Stimulated activated CD4-positive, alpha-beta T cell treated with anti-CD3 and anti-CD28 coated beads, Interleukin-12 subunit alpha, Interleukin-12 subunit beta, amount 100 ng/mL, for 48 hours (primary cell): ENCODE data around the gene RRN3.
"Not testable (repeated sequence)": the region's sequence is repeated elsewhere in the genome, so short reads cannot be mapped to it uniquely, and the experiment has no call there.

Source experiments
- DNase-seq, 3 donors: peaks; one replicate each; pipeline ENCODE4 v3.0.0-alpha.2; 2020; ENCODE audit warnings: low read depth in 2 of 3, low spot score in 1 of 3

RRN3 gene

GRCh38 chr16:15052747-15053476 lies 41.2 kb downstream of the RRN3 start:
- no peak for DNase-seq

GRCh38 chr16:15051387-15051951 lies 42.6 kb downstream of the RRN3 start:
- no peak for DNase-seq

GRCh38 chr16:15050440-15050839 lies 43.6 kb downstream of the RRN3 start:
- not testable (repeated sequence) for DNase-seq

GRCh38 chr16:15049581-15050180 lies 44.4 kb downstream of the RRN3 start:
- DNase-seq = no peak

GRCh38 chr16:15046692-15047376 lies 47.2 kb downstream of the RRN3 start:
- DNase-seq = no peak

GRCh38 chr16:15045270-15045669 lies 48.8 kb downstream of the RRN3 start:
- not testable (repeated sequence) for DNase-seq

GRCh38 chr16:15044286-15044685 lies 49.8 kb downstream of the RRN3 start:
- no peak for DNase-seq

- DNase-seq = no peak
Observed at GRCh38 chr16:15043344-15043743, 50.7 kb downstream of the RRN3 start.

- DNase-seq = no peak
Observed at GRCh38 chr16:15041271-15042004, 52.6 kb downstream of the RRN3 start.

- DNase-seq = no peak
Observed at GRCh38 chr16:15038689-15039088, 55.4 kb downstream of the RRN3 start.

- no peak for DNase-seq
Observed at GRCh38 chr16:15037745-15038144, 56.3 kb downstream of the RRN3 start.

- DNase-seq = no peak
Observed at GRCh38 chr16:15037003-15037402, 57.1 kb downstream of the RRN3 start.

GRCh38 chr16:15035163-15035729 lies 58.8 kb downstream of the RRN3 start:
- no peak for DNase-seq

GRCh38 chr16:15034266-15035162 lies 59.6 kb downstream of the RRN3 start:
- no peak for DNase-seq

- no peak for DNase-seq
Observed at GRCh38 chr16:15033309-15033707, 60.8 kb downstream of the RRN3 start.

GRCh38 chr16:15032547-15033308 lies 61.3 kb downstream of the RRN3 start:
- DNase-seq = no peak

- no peak for DNase-seq
Observed at GRCh38 chr16:15031586-15031985, 62.5 kb downstream of the RRN3 start.

GRCh38 chr16:15031179-15031578 lies 62.9 kb downstream of the RRN3 start:
- DNase-seq = no peak

- DNase-seq = not testable (repeated sequence)
Observed at GRCh38 chr16:15029749-15030148, 64.3 kb downstream of the RRN3 start.
